HEK293 (cell line): ENCODE results near the gene MAN2A2.

Experiments
- CTCF ChIP-seq: fragments of 450-650 bp; formaldehyde crosslinking; IDR thresholded peaks from 2 replicates; pipeline ENCODE4 v1.5.1; 2016; ENCODE audit warnings: missing biosample characterization, missing genetic modification characterization
- ZNF366 ChIP-seq: fragments of 450-650 bp; formaldehyde crosslinking; conservative IDR thresholded peaks from 2 replicates; pipeline ENCODE4 v1.5.1; 2016; ENCODE audit warnings: missing biosample characterization, missing genetic modification characterization

GRCh38 chr15:90946941-90947576 is 44.0 kb downstream of the MAN2A2 start:
- TF ChIP-seq ZNF366 (tag by site-specific recombination) (no peak), CTCF (no peak)
